Epithelial cell of proximal tubule (primary cell): ENCODE data around the gene FGFBP2. TPM values are rescaled to one million over a fixed set of nuclear protein-coding genes. Genes with fewer than 3 reads are reported as not detected.

ENCODE experiments used
- DNase-seq: peaks from one replicate; pipeline ENCODE4 v3.0.0-alpha.2; 2011; ENCODE audit warnings: low read depth
- H3K4me3 ChIP-seq: 2 replicates; pipeline ENCODE4 v1.5.1; 2011; ENCODE audit warnings: low read depth, mild to moderate bottlenecking, low read length
- total RNA-seq: library from RNA; depleted of rRNA; stranded (reverse); fragments of >200 nt; gene quantifications from 2 replicates; pipeline ENCODE4 v1.2.3, GENCODE V29; 2015
- TF ChIP-seq, protein P1 (sequence below): conservative IDR thresholded peaks from 2 replicates; pipeline ENCODE4 v1.5.1; 2012; ENCODE audit warnings: low read depth, mild to moderate bottlenecking, low read length

The FGFBP2 gene
- total RNA-seq, 1 donor from 2014 or later, result not detected

DNA sequence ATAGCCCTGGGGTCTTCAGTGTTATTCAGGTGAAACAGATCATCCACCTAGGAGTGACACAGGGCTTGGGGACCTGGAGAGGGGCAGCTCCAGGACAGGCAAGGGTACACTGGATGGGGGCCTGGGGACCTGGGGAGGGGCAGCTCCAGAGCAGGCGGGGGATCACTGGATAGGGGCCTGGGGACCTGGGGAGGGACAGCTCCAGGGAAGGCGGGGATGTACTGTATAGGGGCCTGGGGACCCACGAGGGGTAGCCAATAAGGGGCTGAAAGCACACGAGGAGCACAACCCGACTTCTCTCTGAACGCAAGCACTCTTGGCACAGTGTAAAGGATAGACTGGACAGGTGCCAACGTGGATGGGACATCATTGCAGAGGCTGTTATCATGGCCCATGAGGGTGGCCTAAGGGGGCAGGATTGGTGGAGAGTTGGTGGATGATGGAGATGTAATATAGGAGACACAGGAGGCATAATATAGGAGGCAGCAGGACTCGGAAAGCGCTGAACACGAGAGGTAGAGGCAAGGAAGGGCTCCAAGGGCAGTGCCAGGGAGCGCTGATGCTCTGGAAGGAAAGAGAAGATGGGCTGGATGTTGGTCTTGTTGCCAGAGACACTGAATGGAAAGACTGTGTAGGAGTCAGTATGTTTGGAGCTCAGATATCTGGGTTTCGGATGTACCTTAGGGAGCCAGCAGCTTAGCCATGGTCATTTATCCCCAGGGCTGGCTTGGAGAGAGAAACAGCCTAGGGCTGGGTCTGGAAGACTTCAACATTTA is 37.9 kb upstream of the FGFBP2 start:
- TF ChIP-seq, protein P1, sequence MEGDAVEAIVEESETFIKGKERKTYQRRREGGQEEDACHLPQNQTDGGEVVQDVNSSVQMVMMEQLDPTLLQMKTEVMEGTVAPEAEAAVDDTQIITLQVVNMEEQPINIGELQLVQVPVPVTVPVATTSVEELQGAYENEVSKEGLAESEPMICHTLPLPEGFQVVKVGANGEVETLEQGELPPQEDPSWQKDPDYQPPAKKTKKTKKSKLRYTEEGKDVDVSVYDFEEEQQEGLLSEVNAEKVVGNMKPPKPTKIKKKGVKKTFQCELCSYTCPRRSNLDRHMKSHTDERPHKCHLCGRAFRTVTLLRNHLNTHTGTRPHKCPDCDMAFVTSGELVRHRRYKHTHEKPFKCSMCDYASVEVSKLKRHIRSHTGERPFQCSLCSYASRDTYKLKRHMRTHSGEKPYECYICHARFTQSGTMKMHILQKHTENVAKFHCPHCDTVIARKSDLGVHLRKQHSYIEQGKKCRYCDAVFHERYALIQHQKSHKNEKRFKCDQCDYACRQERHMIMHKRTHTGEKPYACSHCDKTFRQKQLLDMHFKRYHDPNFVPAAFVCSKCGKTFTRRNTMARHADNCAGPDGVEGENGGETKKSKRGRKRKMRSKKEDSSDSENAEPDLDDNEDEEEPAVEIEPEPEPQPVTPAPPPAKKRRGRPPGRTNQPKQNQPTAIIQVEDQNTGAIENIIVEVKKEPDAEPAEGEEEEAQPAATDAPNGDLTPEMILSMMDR, result no peak

GRCh38 chr4:15996773-15997172 is 33.8 kb upstream of the FGFBP2 start:
- no peak overlapping the region for H3K4me3 ChIP-seq
- DNase-seq, result no peak
- TF ChIP-seq, protein P1, result no peak

More for the DNA sequence above, 37.9 kb upstream of the FGFBP2 start:
- no peak for DNase-seq
- H3K4me3 ChIP-seq, result no peak overlapping the region

DNA sequence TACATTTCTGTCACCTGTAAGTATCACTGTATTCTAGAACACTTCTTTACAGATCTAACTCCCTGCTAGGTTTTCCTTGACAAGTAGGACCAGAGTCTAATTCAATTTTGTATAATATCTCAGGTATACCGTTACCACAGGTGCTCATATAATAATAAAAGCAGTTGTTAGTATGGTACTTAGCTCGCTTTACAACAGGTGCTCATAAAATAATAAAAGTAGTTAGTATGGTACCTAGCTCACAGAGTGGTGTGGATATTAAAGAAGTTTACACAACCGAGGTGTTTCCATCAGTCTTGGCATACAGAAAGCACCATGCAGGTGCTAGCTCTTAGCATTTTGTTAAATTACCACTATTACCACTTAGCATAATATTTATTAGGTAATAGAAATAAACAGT is 32.9 kb upstream of the FGFBP2 start:
- H3K4me3 ChIP-seq, result no peak overlapping the region
- DNase-seq, result no peak
- TF ChIP-seq, protein P1, result no peak

DNA sequence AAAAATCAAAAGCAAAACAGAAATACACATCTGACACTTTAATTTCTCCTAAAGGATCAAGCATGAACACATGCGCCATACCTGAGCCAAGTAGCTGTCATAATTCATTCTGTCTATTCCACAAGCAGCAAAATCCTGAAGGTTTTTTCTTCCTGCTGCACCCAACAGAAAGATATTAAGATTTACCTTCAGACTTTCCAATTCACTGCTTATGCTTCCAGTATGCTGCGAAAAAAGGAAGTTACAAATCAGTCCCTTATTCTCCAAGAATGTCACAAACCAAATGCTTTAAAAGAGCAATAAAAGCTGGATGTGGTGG is 29.2 kb upstream of the FGFBP2 start:
- TF ChIP-seq, protein P1, result no peak
- DNase-seq, result no peak

GRCh38 chr4:15990570-15991285 is 27.8 kb upstream of the FGFBP2 start:
- TF ChIP-seq, protein P1, result no peak
- H3K4me3 ChIP-seq, result no peak overlapping the region
- no peak for DNase-seq

More for the DNA sequence above, 29.2 kb upstream of the FGFBP2 start:
- no peak overlapping the region for H3K4me3 ChIP-seq

DNA sequence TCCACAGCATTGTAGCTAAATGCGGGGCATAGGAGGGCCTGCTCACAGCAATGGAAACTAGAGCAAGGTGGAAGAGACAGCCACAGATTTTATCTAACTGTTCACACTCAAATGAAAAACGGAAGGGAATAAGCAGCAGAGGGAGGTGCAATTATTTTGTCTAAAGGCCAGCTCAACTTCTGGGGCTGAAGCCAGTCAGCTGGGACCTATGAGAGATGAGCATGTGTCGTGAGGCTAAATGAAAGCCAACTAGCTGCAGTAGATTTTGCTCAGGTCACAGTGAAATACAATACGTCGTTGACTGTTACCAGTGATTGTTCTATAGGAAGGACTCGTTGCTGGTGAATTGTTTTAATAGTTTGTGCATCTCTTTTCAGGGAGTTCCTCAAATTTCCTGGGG is 26.4 kb upstream of the FGFBP2 start:
- TF ChIP-seq, protein P1, result no peak
- no peak overlapping the region for H3K4me3 ChIP-seq
- DNase-seq, result no peak

DNA sequence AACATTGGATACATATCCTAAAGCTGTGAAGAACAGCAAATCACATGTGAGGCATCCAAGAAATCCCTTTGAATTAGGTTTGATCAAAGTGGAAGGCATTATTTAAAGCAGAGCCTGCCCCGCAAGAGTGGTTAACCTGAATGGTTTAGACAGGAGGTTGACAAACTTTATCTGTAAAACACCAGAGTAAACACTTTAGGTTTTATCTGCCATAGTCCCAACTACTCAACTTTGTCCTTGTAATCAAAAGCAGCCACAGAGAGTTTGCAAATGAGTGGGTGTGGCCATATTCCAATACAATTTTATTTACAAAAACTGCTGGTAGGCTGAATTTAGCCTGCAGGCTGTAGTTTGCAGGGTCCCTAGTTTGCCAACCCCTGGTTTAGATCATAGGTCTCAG is 25.2 kb upstream of the FGFBP2 start:
- no peak for DNase-seq
- TF ChIP-seq, protein P1, result no peak
- no peak overlapping the region for H3K4me3 ChIP-seq
